RWPE2 (cell line): Measurements from ENCODE around the gene HADH.

Source experiments
- ATAC-seq: fragments of 200-7000 bp; cut with Tn5 transposase; 3 replicates; pipeline ENCODE4 v1.9.1; 2021; ENCODE audit warnings: low read depth
- DNase-seq: peaks from one replicate; pipeline ENCODE4 v3.0.0-alpha.2; 2020; ENCODE audit warnings: low spot score
- H3K27ac ChIP-seq: fragments of 450-650 bp; 2 replicates; pipeline ENCODE4 v1.5.1; 2017; ENCODE audit warnings: mild to moderate bottlenecking; ENCODE audit not compliant: poor library complexity, severe bottlenecking
- H3K27me3 ChIP-seq: fragments of 250-450 bp; sonication (Bioruptor Pico); 2 replicates; pipeline ENCODE4 v1.5.1; 2021; ENCODE audit warnings: mild to moderate bottlenecking, moderate library complexity; ENCODE audit not compliant: insufficient read depth, poor library complexity, severe bottlenecking
- H3K36me3 ChIP-seq: fragments of 250-450 bp; sonication (Bioruptor Pico); 2 replicates; pipeline ENCODE4 v1.5.1; 2020; ENCODE audit warnings: low read depth, mild to moderate bottlenecking, moderate library complexity
- H3K4me1 ChIP-seq: fragments of 250-450 bp; sonication (Bioruptor Pico); 2 replicates; pipeline ENCODE4 v1.5.1; 2021; ENCODE audit warnings: mild to moderate bottlenecking, moderate library complexity; ENCODE audit not compliant: insufficient read depth, poor library complexity, severe bottlenecking
- H3K4me3 ChIP-seq: fragments of 250-450 bp; sonication (Bioruptor Pico); 2 replicates; pipeline ENCODE4 v1.5.1; 2021; ENCODE audit warnings: mild to moderate bottlenecking, moderate library complexity; ENCODE audit not compliant: severe bottlenecking
- H3K9me3 ChIP-seq: fragments of 250-450 bp; sonication (Bioruptor Pico); 2 replicates; pipeline ENCODE4 v1.5.1; 2021; ENCODE audit warnings: mild to moderate bottlenecking, moderate library complexity; ENCODE audit not compliant: severe bottlenecking
- CTCF ChIP-seq: fragments of 450-650 bp; IDR thresholded peaks from one replicate; pipeline ENCODE4 v1.5.1; 2017; ENCODE audit warnings: mild to moderate bottlenecking, moderate library complexity; ENCODE audit not compliant: poor library complexity, severe bottlenecking

Gene HADH

GRCh38 chr4:108072300-108072699 is 82.6 kb downstream of the HADH start:
- Histone ChIP-seq H3K27me3 (no peaks in the 10 kb centered on the region), H3K4me3 (no peak overlapping the region), H3K36me3 (no peaks in the 10 kb centered on the region), H3K9me3 (no peaks in the 10 kb centered on the region), H3K4me1 (no peaks in the 10 kb centered on the region), H3K27ac (no peak overlapping the region)
- DNase-seq (no peak), ATAC-seq (no peak)
- TF ChIP-seq CTCF, result no peak

DNA sequence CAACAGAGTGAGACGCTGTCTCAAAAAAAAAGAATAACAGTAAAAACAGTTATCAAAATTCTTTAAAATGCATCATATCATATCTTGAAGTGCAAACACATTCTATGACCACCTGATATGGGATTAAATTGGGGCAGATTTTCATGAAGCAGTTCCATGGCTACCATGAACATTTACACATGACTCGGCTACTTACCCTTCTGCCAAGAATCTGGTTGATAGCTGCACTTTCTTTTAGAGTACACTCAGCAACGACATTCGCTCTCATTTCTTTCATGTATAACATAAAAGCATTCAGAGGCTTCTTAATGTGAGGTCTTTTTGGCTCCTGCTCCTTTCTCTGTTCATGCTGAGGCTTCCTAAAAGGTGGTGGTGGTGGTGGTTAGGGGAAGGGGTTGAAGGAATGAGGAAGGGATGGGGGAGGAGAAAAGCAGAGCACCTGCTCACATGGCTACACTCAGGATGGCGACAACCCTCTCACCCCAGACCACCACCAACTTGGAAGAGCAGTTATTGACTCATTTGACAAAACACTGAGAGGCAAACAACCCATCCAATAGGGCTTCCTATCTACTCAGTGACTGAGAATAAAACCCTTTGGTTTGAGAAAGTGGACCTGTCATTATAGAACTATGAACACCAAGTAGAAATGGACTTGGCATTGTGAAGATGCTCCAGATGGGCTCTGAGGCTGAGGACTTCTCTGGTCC is 88.5 kb downstream of the HADH start:
- ATAC-seq (no peak), DNase-seq (no peak)
- H3K9me3 ChIP-seq, result no peaks in the 10 kb centered on the region
- H3K4me1 ChIP-seq, result no peaks in the 10 kb centered on the region
- H3K4me3 ChIP-seq, result no peak overlapping the region
- H3K27me3 ChIP-seq, result peaks cover 3% of the 10 kb centered on the region
- no peaks in the 10 kb centered on the region for H3K36me3 ChIP-seq
- H3K27ac ChIP-seq, result no peak overlapping the region
- no peak for TF ChIP-seq CTCF

DNA sequence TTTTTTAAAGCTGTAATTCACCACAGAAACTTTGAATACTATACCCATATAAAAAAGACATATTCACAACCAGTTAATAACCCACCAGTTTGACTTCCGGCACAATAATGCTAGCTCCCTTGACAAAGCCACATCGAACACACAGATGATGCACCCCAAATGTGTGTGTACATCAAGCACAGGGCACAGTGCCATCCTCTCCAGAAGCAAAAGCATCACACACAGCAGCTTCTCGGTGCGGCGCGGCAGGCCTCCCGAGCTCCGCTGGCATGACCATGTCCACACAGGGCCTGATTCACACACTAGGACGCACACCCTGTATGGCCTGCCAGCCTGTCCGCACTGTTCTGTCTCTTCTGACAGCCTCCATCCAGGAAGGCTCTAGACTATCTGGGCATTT is 91.1 kb downstream of the HADH start:
- TF ChIP-seq CTCF, result no peak
- H3K36me3 ChIP-seq, result no peaks in the 10 kb centered on the region
- DNase-seq (no peak), ATAC-seq (no peak)
- H3K27me3 ChIP-seq, result peaks cover 3% of the 10 kb centered on the region
- H3K9me3 ChIP-seq, result no peaks in the 10 kb centered on the region
- no peak overlapping the region for H3K27ac ChIP-seq
- H3K4me3 ChIP-seq, result no peak overlapping the region
- no peaks in the 10 kb centered on the region for H3K4me1 ChIP-seq

DNA sequence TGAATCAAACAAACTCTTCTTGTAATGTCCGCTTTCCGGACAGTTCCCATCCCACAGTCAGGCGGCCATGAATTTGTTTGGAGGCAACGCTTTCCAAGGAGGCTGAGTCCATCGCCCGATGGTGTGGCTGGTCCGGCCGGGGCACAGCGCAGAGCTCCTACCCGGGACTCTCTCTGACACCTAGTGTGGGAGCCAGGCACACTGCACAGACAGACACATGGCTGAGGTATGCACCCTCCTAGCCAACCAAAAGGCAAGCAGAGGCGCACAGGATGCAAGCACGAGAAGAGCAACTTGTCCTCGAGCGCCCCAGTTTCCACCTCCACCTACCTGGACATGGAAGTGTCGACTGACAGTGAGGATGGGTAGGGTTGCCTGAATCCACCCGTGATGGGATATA is 91.6 kb downstream of the HADH start:
- Histone ChIP-seq H3K27me3 (peaks cover 3% of the 10 kb centered on the region), H3K9me3 (no peaks in the 10 kb centered on the region), H3K4me3 (no peak overlapping the region), H3K27ac (no peak overlapping the region), H3K4me1 (no peaks in the 10 kb centered on the region), H3K36me3 (no peaks in the 10 kb centered on the region)
- TF ChIP-seq CTCF, result no peak
- ATAC-seq (no peak), DNase-seq (no peak)
